Measurements from ENCODE around the gene ANKMY1. TPM values are rescaled to one million over a fixed set of nuclear protein-coding genes. Genes with fewer than 3 reads are reported as not detected.

ANKMY1 gene
- total RNA-seq, 6 experiments from 2014 or later, result 6.6 to 11.0 (median 9.0) TPM

GRCh38 chr2:240444464-240444863, 113.3 kb downstream of the ANKMY1 start:
- Histone ChIP-seq H3K27ac (no peak overlapping the region), H3K4me3 (no peak overlapping the region), H3K27me3 (no peaks in the 10 kb centered on the region), H3K9me3 (no peaks in the 10 kb centered on the region), H3K4me1 (no peaks in the 10 kb centered on the region), H3K36me3 (no peaks in the 10 kb centered on the region)
- DNase-seq (no peak), ATAC-seq (no peak)
- 56% methylated on average over 4 of the region's 16 CpGs for WGBS (ENCODE audit: insufficient coverage, low coverage, low lambda C conversion rate, missing lambda C conversion rate)
- TF ChIP-seq POLR2A (IDR thresholded peaks at IDR 0.05) (no peak), CTCF (IDR thresholded peaks at IDR 0.05) (no peak)
- intact Hi-C loops (cut with DNase I), result loop anchor here in 1 of 2 donors (5.0 kb wide), 1 partner anchor 212 kb away; no protein-coding TSS in a partner anchor

GRCh38 chr2:240443891-240444301, 113.9 kb downstream of the ANKMY1 start:
- no peak for ATAC-seq
- H3K27ac ChIP-seq, result no peak overlapping the region
- H3K4me1 ChIP-seq, result no peaks in the 10 kb centered on the region
- no peak for DNase-seq
- intact Hi-C loops (cut with DNase I), result loop anchor here in 1 of 2 donors (5.0 kb wide), 1 partner anchor 212 kb away; no protein-coding TSS in a partner anchor
- no peaks in the 10 kb centered on the region for H3K36me3 ChIP-seq
- no peaks in the 10 kb centered on the region for H3K9me3 ChIP-seq
- no peak for TF ChIP-seq CTCF (IDR thresholded peaks at IDR 0.05)
- TF ChIP-seq POLR2A (IDR thresholded peaks at IDR 0.05), result no peak
- no peaks in the 10 kb centered on the region for H3K27me3 ChIP-seq
- WGBS (ENCODE audit: insufficient coverage, low coverage, low lambda C conversion rate, missing lambda C conversion rate), result no CpG with 5 or more reads among the region's 17 CpGs
- H3K4me3 ChIP-seq, result no peak overlapping the region

- intact Hi-C loops (cut with DNase I), result loop anchor here in 1 of 2 donors (5.0 kb wide), 1 partner anchor 211 kb away; no protein-coding TSS in a partner anchor
- Histone ChIP-seq H3K36me3 (no peaks in the 10 kb centered on the region), H3K27ac (no peak overlapping the region), H3K27me3 (no peaks in the 10 kb centered on the region), H3K9me3 (no peaks in the 10 kb centered on the region), H3K4me1 (peaks cover 0 to under 1% (median under 1%) of the 10 kb centered on the region in 4 donors), H3K4me3 (no peak overlapping the region)
- 93% methylated on average over 3 of the region's 25 CpGs for WGBS (ENCODE audit: insufficient coverage, low coverage, low lambda C conversion rate, missing lambda C conversion rate)
- no peak for TF ChIP-seq CTCF (IDR thresholded peaks at IDR 0.05)
- no peak for TF ChIP-seq POLR2A (IDR thresholded peaks at IDR 0.05)
- ATAC-seq, result no peak
- no peak for DNase-seq
These were observed 114.7 kb downstream of the ANKMY1 start for GRCh38 chr2:240442891-240443715.

GRCh38 chr2:240441993-240442411, 115.8 kb downstream of the ANKMY1 start:
- intact Hi-C loops (cut with DNase I), result loop anchor here in 1 of 2 donors (5.0 kb wide), 1 partner anchor 210 kb away; no protein-coding TSS in a partner anchor
- Histone ChIP-seq H3K27ac (no peak overlapping the region), H3K27me3 (no peaks in the 10 kb centered on the region), H3K36me3 (no peaks in the 10 kb centered on the region), H3K4me1 (peaks cover 0 to 5% (median 2%) of the 10 kb centered on the region in 4 donors), H3K9me3 (no peaks in the 10 kb centered on the region), H3K4me3 (no peak overlapping the region)
- DNase-seq (no peak), ATAC-seq (no peak)
- TF ChIP-seq CTCF (IDR thresholded peaks at IDR 0.05) (no peak), POLR2A (IDR thresholded peaks at IDR 0.05) (no peak)
- 100% methylated on average over 2 of the region's 17 CpGs for WGBS (ENCODE audit: insufficient coverage, low coverage, low lambda C conversion rate, missing lambda C conversion rate)
